ENCODE results near the gene CD276.

DNA sequence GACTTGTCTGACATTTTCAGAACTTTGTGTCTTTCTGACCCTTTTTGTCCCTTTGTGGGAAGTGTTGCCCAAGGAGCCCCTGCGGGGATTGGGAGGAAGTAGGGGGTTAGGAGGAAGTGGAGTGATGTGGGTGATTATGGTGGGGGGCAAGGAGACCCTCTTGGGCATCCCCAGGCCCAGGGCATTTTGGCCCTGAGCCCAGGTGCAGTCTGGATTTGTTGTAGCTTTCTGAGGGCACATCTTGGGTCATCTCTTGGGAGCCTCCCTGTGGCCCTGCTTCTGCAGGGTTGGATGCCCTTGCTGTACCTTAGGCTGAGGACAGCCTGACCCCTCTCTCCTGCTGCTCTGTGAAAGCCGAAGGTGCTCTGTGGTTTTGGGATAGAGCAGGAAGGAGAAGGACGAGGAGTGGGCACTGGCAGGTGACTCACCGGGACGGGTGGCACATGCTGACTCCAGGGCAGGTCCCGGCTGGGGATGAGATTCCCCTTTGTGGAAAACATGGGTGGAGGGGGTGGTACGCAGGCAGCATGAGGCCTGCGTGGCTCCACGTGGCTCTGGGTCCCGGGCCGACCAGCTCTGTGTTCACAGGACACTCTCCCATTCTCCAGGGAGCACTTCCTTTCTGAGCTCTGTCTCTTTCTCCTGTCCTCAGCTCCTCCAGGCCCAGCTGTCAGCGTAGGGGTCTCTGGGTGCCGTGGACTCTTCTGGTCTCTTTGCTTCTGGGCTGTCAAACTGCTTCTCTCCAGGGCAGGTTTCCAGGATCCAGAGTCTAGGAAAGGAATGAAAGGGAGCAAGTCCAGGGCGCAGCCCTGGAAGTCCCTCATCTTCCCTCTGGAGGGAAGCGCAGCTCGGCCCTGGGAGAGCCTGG, 11.8 kb downstream of the CD276 start:
- TF ChIP-seq, protein P1, sequence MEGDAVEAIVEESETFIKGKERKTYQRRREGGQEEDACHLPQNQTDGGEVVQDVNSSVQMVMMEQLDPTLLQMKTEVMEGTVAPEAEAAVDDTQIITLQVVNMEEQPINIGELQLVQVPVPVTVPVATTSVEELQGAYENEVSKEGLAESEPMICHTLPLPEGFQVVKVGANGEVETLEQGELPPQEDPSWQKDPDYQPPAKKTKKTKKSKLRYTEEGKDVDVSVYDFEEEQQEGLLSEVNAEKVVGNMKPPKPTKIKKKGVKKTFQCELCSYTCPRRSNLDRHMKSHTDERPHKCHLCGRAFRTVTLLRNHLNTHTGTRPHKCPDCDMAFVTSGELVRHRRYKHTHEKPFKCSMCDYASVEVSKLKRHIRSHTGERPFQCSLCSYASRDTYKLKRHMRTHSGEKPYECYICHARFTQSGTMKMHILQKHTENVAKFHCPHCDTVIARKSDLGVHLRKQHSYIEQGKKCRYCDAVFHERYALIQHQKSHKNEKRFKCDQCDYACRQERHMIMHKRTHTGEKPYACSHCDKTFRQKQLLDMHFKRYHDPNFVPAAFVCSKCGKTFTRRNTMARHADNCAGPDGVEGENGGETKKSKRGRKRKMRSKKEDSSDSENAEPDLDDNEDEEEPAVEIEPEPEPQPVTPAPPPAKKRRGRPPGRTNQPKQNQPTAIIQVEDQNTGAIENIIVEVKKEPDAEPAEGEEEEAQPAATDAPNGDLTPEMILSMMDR (IDR thresholded peaks at IDR 0.05), result no peak
- no peak for TF ChIP-seq POLR2A (IDR thresholded peaks at IDR 0.05)
